Measurements from ENCODE around the gene FMN1.
"Not testable (repeated sequence)": the region's sequence is repeated elsewhere in the genome, so short reads cannot be mapped to it uniquely, and the experiment has no call there.

FMN1 gene

GRCh38 chr15:32853592-32853991, 340.9 kb downstream of the FMN1 start:
- DNase-seq (ENCODE audit: extremely low read depth, low read depth): no peak
- no peak for TF ChIP-seq CTCF (IDR thresholded peaks at IDR 0.05; ENCODE audit: low read depth, low read length, missing control alignments)
- H3K4me3 ChIP-seq (replicated peaks; ENCODE audit: low read depth, low read length): no peak overlapping the region

- H3K4me3 ChIP-seq (replicated peaks; ENCODE audit: low read depth, low read length): no peak overlapping the region
- no peak for DNase-seq (ENCODE audit: extremely low read depth, low read depth)
- no peak for TF ChIP-seq CTCF (IDR thresholded peaks at IDR 0.05; ENCODE audit: low read depth, low read length, missing control alignments)
Observed at GRCh38 chr15:32852771-32853170, 341.7 kb downstream of the FMN1 start.

- no peak overlapping the region for H3K4me3 ChIP-seq (replicated peaks; ENCODE audit: low read depth, low read length)
- TF ChIP-seq CTCF (IDR thresholded peaks at IDR 0.05; ENCODE audit: low read depth, low read length, missing control alignments): no peak
- DNase-seq (ENCODE audit: extremely low read depth, low read depth): no peak
Observed at GRCh38 chr15:32852017-32852416, 342.5 kb downstream of the FMN1 start.

- no peak for DNase-seq (ENCODE audit: extremely low read depth, low read depth)
- TF ChIP-seq CTCF (IDR thresholded peaks at IDR 0.05; ENCODE audit: low read depth, low read length, missing control alignments): no peak
- H3K4me3 ChIP-seq (replicated peaks; ENCODE audit: low read depth, low read length): no peak overlapping the region
Observed at GRCh38 chr15:32851572-32851971, 342.9 kb downstream of the FMN1 start.

GRCh38 chr15:32849769-32850668, 344.5 kb downstream of the FMN1 start:
- no peak for DNase-seq (ENCODE audit: extremely low read depth, low read depth)
- TF ChIP-seq CTCF (IDR thresholded peaks at IDR 0.05; ENCODE audit: low read depth, low read length, missing control alignments): no peak
- no peak overlapping the region for H3K4me3 ChIP-seq (replicated peaks; ENCODE audit: low read depth, low read length)

GRCh38 chr15:32846671-32847070, 347.8 kb downstream of the FMN1 start:
- H3K4me3 ChIP-seq (replicated peaks; ENCODE audit: low read depth, low read length); DNase-seq (ENCODE audit: extremely low read depth, low read depth): not testable (repeated sequence)

GRCh38 chr15:32844118-32844711, 350.3 kb downstream of the FMN1 start:
- no peak for DNase-seq (ENCODE audit: extremely low read depth, low read depth)
- peak; percentile 51 for TF ChIP-seq CTCF (IDR thresholded peaks at IDR 0.05; ENCODE audit: low read depth, low read length, missing control alignments)
- no peak overlapping the region for H3K4me3 ChIP-seq (replicated peaks; ENCODE audit: low read depth, low read length)
